ENCODE data around the gene NR4A1.

The NR4A1 gene

GRCh38 chr12:52052468-52053186 is 1.4 kb downstream of the NR4A1 start:
- H3K36me3 ChIP-seq (ENCODE audit: insufficient read depth, insufficient read length, low read length), result peaks cover 45% of the 10 kb centered on the region
- H3K27me3 ChIP-seq (ENCODE audit: insufficient read depth, insufficient read length), result peaks cover 32% of the 10 kb centered on the region
- peak overlapping the region; percentile 90 for H3K4me3 ChIP-seq (ENCODE audit: insufficient read length, low read depth)
- no peak for DNase-seq (ENCODE audit: low read depth, low spot score)
- no peak for TF ChIP-seq ZNF274 (IDR thresholded peaks at IDR 0.05; ENCODE audit: low read depth, low read length)
- no peak for TF ChIP-seq SUZ12 (IDR thresholded peaks at IDR 0.05; ENCODE audit: extremely low read depth, insufficient read depth, insufficient read length)
- no peak for TF ChIP-seq YY1 (IDR thresholded peaks at IDR 0.05; ENCODE audit: insufficient read depth, insufficient read length)
- H3K4me1 ChIP-seq (ENCODE audit: insufficient read depth, insufficient read length), result peaks cover 8% of the 10 kb centered on the region
- no peaks in the 10 kb centered on the region for H3K9me3 ChIP-seq (ENCODE audit: insufficient read depth, low read length)
- peak overlapping the region; percentile 93 for H3K9ac ChIP-seq (ENCODE audit: insufficient read length, low read depth)

GRCh38 chr12:52053536-52054209 is 2.4 kb downstream of the NR4A1 start:
- peaks cover 8% of the 10 kb centered on the region for H3K4me1 ChIP-seq (ENCODE audit: insufficient read depth, insufficient read length)
- no peaks in the 10 kb centered on the region for H3K9me3 ChIP-seq (ENCODE audit: insufficient read depth, low read length)
- H3K27me3 ChIP-seq (ENCODE audit: insufficient read depth, insufficient read length), result peaks cover 32% of the 10 kb centered on the region
- DNase-seq (ENCODE audit: low read depth, low spot score), result no peak
- H3K4me3 ChIP-seq (ENCODE audit: insufficient read length, low read depth), result no peak overlapping the region
- peaks cover 54% of the 10 kb centered on the region for H3K36me3 ChIP-seq (ENCODE audit: insufficient read depth, insufficient read length, low read length)
- TF ChIP-seq SUZ12 (IDR thresholded peaks at IDR 0.05; ENCODE audit: extremely low read depth, insufficient read depth, insufficient read length) (no peak), YY1 (IDR thresholded peaks at IDR 0.05; ENCODE audit: insufficient read depth, insufficient read length) (no peak), ZNF274 (IDR thresholded peaks at IDR 0.05; ENCODE audit: low read depth, low read length) (no peak)
- H3K9ac ChIP-seq (ENCODE audit: insufficient read length, low read depth), result no peak overlapping the region

DNA sequence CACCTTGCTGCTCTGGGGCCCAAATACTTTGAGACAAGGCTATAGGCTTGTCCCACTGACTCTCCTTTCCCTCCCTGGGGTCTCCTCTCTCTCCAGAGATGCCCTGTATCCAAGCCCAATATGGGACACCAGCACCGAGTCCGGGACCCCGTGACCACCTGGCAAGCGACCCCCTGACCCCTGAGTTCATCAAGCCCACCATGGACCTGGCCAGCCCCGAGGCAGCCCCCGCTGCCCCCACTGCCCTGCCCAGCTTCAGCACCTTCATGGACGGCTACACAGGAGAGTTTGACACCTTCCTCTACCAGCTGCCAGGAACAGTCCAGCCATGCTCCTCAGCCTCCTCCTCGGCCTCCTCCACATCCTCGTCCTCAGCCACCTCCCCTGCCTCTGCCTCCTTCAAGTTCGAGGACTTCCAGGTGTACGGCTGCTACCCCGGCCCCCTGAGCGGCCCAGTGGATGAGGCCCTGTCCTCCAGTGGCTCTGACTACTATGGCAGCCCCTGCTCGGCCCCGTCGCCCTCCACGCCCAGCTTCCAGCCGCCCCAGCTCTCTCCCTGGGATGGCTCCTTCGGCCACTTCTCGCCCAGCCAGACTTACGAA is 3.1 kb downstream of the NR4A1 start:
- H3K27me3 ChIP-seq (ENCODE audit: insufficient read depth, insufficient read length), result peaks cover 25% of the 10 kb centered on the region
- H3K36me3 ChIP-seq (ENCODE audit: insufficient read depth, insufficient read length, low read length), result peaks cover 61% of the 10 kb centered on the region
- no peak for DNase-seq (ENCODE audit: low read depth, low spot score)
- H3K9ac ChIP-seq (ENCODE audit: insufficient read length, low read depth), result no peak overlapping the region
- peaks cover 8% of the 10 kb centered on the region for H3K4me1 ChIP-seq (ENCODE audit: insufficient read depth, insufficient read length)
- TF ChIP-seq ZNF274 (IDR thresholded peaks at IDR 0.05; ENCODE audit: low read depth, low read length), result no peak
- no peak for TF ChIP-seq SUZ12 (IDR thresholded peaks at IDR 0.05; ENCODE audit: extremely low read depth, insufficient read depth, insufficient read length)
- no peak for TF ChIP-seq YY1 (IDR thresholded peaks at IDR 0.05; ENCODE audit: insufficient read depth, insufficient read length)
- no peak overlapping the region for H3K4me3 ChIP-seq (ENCODE audit: insufficient read length, low read depth)
- H3K9me3 ChIP-seq (ENCODE audit: insufficient read depth, low read length), result no peaks in the 10 kb centered on the region

GRCh38 chr12:52054833-52055730 is 3.8 kb downstream of the NR4A1 start:
- TF ChIP-seq YY1 (IDR thresholded peaks at IDR 0.05; ENCODE audit: insufficient read depth, insufficient read length), result no peak
- no peak for TF ChIP-seq ZNF274 (IDR thresholded peaks at IDR 0.05; ENCODE audit: low read depth, low read length)
- TF ChIP-seq SUZ12 (IDR thresholded peaks at IDR 0.05; ENCODE audit: extremely low read depth, insufficient read depth, insufficient read length), result no peak
- DNase-seq (ENCODE audit: low read depth, low spot score), result no peak
- H3K9ac ChIP-seq (ENCODE audit: insufficient read length, low read depth), result no peak overlapping the region
- no peaks in the 10 kb centered on the region for H3K9me3 ChIP-seq (ENCODE audit: insufficient read depth, low read length)
- H3K36me3 ChIP-seq (ENCODE audit: insufficient read depth, insufficient read length, low read length), result peaks cover 68% of the 10 kb centered on the region
- H3K4me1 ChIP-seq (ENCODE audit: insufficient read depth, insufficient read length), result peaks cover 8% of the 10 kb centered on the region
- H3K27me3 ChIP-seq (ENCODE audit: insufficient read depth, insufficient read length), result peaks cover 18% of the 10 kb centered on the region
- H3K4me3 ChIP-seq (ENCODE audit: insufficient read length, low read depth), result no peak overlapping the region

GRCh38 chr12:52055731-52056711 is 4.8 kb downstream of the NR4A1 start:
- no peak overlapping the region for H3K4me3 ChIP-seq (ENCODE audit: insufficient read length, low read depth)
- DNase-seq (ENCODE audit: low read depth, low spot score), result no peak
- no peak overlapping the region for H3K9ac ChIP-seq (ENCODE audit: insufficient read length, low read depth)
- TF ChIP-seq YY1 (IDR thresholded peaks at IDR 0.05; ENCODE audit: insufficient read depth, insufficient read length) (no peak), ZNF274 (IDR thresholded peaks at IDR 0.05; ENCODE audit: low read depth, low read length) (no peak), SUZ12 (IDR thresholded peaks at IDR 0.05; ENCODE audit: extremely low read depth, insufficient read depth, insufficient read length) (no peak)
- H3K9me3 ChIP-seq (ENCODE audit: insufficient read depth, low read length), result no peaks in the 10 kb centered on the region
- peaks cover 68% of the 10 kb centered on the region for H3K36me3 ChIP-seq (ENCODE audit: insufficient read depth, insufficient read length, low read length)
- H3K27me3 ChIP-seq (ENCODE audit: insufficient read depth, insufficient read length), result peaks cover 14% of the 10 kb centered on the region
- H3K4me1 ChIP-seq (ENCODE audit: insufficient read depth, insufficient read length), result peaks cover 8% of the 10 kb centered on the region

Measured in NT2/D1 (cell line).